ENCODE data around the gene AMFR.

DNA sequence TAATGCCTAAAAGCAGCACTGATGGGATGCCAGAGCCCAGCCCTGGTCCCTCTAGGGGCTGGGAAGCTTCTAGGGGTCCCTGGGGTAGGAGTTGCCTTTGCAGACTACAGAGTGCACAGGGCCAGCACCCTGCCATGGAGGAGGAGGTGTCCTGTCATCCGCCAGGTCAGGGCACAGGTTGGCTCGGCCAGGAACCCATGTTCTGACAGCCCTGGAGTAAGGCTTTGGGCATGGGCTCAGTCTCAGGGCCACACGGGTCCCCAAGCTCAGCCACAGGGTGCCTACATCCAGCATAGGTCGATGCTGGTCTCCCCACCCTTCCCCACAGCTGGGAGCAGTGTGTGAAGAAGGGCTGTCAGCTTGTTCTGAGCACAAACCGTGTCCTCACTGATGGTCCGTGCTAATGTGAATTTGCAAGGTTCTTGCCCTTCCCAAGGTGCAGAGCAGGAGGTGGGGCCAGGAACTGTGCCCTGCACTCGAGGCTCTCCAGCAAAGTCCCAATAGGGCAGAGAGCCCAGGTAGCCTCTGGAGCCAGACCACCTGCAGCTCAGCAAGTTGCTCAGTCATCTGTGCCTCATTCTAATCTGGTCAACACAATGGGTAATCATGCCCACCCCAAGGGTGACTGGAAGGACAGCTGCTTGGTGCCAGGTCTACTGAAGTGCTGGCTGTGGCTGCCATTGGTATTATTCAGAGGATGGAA lies 72.8 kb downstream of the AMFR start:
- TF ChIP-seq, protein P1, sequence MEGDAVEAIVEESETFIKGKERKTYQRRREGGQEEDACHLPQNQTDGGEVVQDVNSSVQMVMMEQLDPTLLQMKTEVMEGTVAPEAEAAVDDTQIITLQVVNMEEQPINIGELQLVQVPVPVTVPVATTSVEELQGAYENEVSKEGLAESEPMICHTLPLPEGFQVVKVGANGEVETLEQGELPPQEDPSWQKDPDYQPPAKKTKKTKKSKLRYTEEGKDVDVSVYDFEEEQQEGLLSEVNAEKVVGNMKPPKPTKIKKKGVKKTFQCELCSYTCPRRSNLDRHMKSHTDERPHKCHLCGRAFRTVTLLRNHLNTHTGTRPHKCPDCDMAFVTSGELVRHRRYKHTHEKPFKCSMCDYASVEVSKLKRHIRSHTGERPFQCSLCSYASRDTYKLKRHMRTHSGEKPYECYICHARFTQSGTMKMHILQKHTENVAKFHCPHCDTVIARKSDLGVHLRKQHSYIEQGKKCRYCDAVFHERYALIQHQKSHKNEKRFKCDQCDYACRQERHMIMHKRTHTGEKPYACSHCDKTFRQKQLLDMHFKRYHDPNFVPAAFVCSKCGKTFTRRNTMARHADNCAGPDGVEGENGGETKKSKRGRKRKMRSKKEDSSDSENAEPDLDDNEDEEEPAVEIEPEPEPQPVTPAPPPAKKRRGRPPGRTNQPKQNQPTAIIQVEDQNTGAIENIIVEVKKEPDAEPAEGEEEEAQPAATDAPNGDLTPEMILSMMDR (conservative IDR thresholded peaks at IDR 0.05 in 1 of 2, IDR thresholded peaks at IDR 0.05 in 1 of 2; ENCODE audit: extremely low read depth in 1 of 2, insufficient read depth in 1 of 2, low read depth in 1 of 2, low read length in 2 of 2): no peak
- no peak for TF ChIP-seq EZH2 (IDR thresholded peaks at IDR 0.05; ENCODE audit: borderline replicate concordance, low read length)
